Heart left ventricle (tissue), 16 donors: Measurements from ENCODE around the gene CACNG7. TPM values are rescaled to one million over a fixed set of nuclear protein-coding genes. Genes with fewer than 3 reads are reported as not detected.

Experiments used
- ATAC-seq, 4 donors: fragments of 200-7000 bp; cut with Tn5 transposase; one replicate each; pipeline ENCODE4 v1.9.1; 2020 to 2022; ENCODE audit warnings: moderate library complexity in 4 of 4, mild to moderate bottlenecking in 3 of 4, moderate number of reproducible peaks in 1 of 4
- DNase-seq, 5 donors: peaks; one replicate each; pipeline ENCODE4 v3.0.0-alpha.2; 2020
- H3K27ac ChIP-seq, 12 donors: fragments of 200-600 bp; sonication (generic) in 4 of 12; one replicate each; pipeline versions ENCODE4 v1.5.0 to v1.8.0; 2016 to 2022; ENCODE audit warnings: mild to moderate bottlenecking in 2 of 12
- H3K27me3 ChIP-seq, 9 donors: fragments of 200-600 bp; sonication (generic) in 2 of 9; one replicate each; pipeline versions ENCODE4 v1.5.1 to v1.8.0; 2016 to 2022; ENCODE audit warnings: mild to moderate bottlenecking in 3 of 9
- H3K36me3 ChIP-seq, 9 donors: fragments of 200-600 bp; sonication (generic) in 2 of 9; one replicate each; pipeline versions ENCODE4 v1.5.0 to v1.8.0; 2018 to 2022; ENCODE audit warnings: mild to moderate bottlenecking in 2 of 9
- H3K4me1 ChIP-seq, 12 donors: fragments of 200-600 bp; sonication (generic) in 4 of 12; one replicate each; pipeline versions ENCODE4 v1.5.0 to v1.8.0; 2016 to 2022; ENCODE audit warnings: mild to moderate bottlenecking in 3 of 12
- H3K4me3 ChIP-seq, 12 donors: fragments of 200-600 bp; sonication (generic) in 4 of 12; one replicate each; pipeline versions ENCODE4 v1.5.0 to v1.8.0; 2017 to 2022; ENCODE audit warnings: mild to moderate bottlenecking in 9 of 12, moderate library complexity in 4 of 12
- H3K9me3 ChIP-seq, 12 donors: fragments of 200-600 bp; sonication (generic) in 4 of 12; one replicate each; pipeline versions ENCODE4 v1.5.0 to v1.8.0; 2016 to 2022; ENCODE audit warnings: mild to moderate bottlenecking in 1 of 12
- POLR2A ChIP-seq, 2 donors: fragments of 450-650 bp; IDR thresholded peaks; one replicate each; pipeline ENCODE4 v1.6.1; 2017; ENCODE audit warnings: antibody characterized with exemption in 2 of 2, mild to moderate bottlenecking in 2 of 2, moderate library complexity in 2 of 2
- WGBS, 4 donors: extraction: QIAGEN DNeasy Blood & Tissue Kit in 2 of 4; methylation state at CpG; one replicate each; pipeline versions ENCODE4 v1.1.5 to v1.1.7; 2013 to 2018; 5-methylcytosine and 5-hydroxymethylcytosine counted together
- intact Hi-C, 10 donors: fragments of 100-400 bp; cut with DNase I; formaldehyde crosslinking; loops; one replicate each; pipeline versions ENCODE4 v1.11.1 to v1.14.2; 2022
- polyA plus RNA-seq, 2 donors: library from polyadenylated mRNA; stranded (reverse); fragments of 200-250 nt; gene quantifications; one replicate each; pipeline ENCODE4 v1.2.3, GENCODE V29; 2013
- total RNA-seq, 9 donors: library from RNA; depleted of rRNA in 2 of 9; stranded (reverse); fragments of >200 nt in 2 of 9; fragmentation: NEBNext Ultra II Directional in 3 of 9; extraction: Animal tissue kit (Norgen Biotek cat#: 25700) in 3 of 9; gene quantifications; one replicate each; pipeline versions ENCODE4 v1.1.0 to v1.2.4, GENCODE V29; 2016 to 2023
- TF ChIP-seq, protein P1 (sequence below), 12 donors: fragments of 200-600 bp; sonication (generic) in 4 of 12; IDR thresholded peaks; one replicate each; pipeline versions ENCODE4 v1.5.0 to v1.8.0; 2018 to 2022; ENCODE audit warnings: antibody characterized with exemption in 12 of 12, mild to moderate bottlenecking in 5 of 12
- donor health status: ischemic (EF 13 %, LVEDD 7.1; RV severe dilation, severe dysfunction).
- donor health status: healthy with polysubstance abuse.
- donor health status: DM: no; HTN: yes; CAD: no.
- donor health status: DM: no; HTN: no; CAD: no.
- donor health status: ischemic (EF 25% LVEDD 6.9; RV normal size, moderate dysfunction).
- donor health status: ischemic (EF 25% LVEDD 5.7; RV mildly dilated, moderate dysfunction).
- donor health status: healthy.
- donor health status: DM: yes; HTN: yes; CAD: no.
- donor health status: ischemic (EF 35%, LVEDD 5.7; RV mildly dilated, moderate dysfunction).
- donor health status: nonischemic (EF 11% LVEDD 7.7; RV severe dilation, severe dysfunction).
- donor health status: DM: yes; HTN: yes; CAD: no.
- donor health status: PGD.
- donor health status: ischemic (EF 29% LVEDD 5.4; RV normal size, mild dysfunction).
- donor health status: nonischemic (EF 23%, LVEDD 6.1; RV moderate dilation, normal function).

Gene CACNG7
- total and polyA plus RNA-seq, 11 donors, result not detected

DNA sequence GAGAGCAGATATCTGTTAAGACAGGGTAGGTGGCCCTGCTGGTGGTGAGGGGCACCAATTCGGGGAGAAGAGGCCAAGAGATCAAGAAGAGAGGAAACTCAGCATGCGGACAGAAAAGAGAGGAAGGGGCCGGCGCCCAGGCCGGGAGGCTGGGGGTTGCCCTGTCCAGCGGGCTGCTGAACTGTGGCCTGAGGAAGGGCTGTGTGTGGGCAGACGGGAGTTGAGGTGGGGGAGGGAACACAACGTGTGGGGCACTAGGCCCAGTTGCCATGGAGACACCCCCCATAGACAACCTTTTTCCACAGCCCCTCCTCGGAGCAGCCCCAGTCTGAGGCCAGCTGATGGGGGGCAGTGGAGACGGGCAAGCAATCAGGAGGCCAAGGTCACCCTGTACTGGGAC lies 51.1 kb downstream of the CACNG7 start:
- intact Hi-C loops, result no loop called here
- H3K27me3 ChIP-seq, result peaks cover 35 to 89% (median 64%) of the 10 kb centered on the region in 9 donors
- WGBS, 4 donors, result 3 to 10% (median 7%) methylated on average over 10 of the region's 10 CpGs
- DNase-seq, result no peak
- TF ChIP-seq, protein P1, sequence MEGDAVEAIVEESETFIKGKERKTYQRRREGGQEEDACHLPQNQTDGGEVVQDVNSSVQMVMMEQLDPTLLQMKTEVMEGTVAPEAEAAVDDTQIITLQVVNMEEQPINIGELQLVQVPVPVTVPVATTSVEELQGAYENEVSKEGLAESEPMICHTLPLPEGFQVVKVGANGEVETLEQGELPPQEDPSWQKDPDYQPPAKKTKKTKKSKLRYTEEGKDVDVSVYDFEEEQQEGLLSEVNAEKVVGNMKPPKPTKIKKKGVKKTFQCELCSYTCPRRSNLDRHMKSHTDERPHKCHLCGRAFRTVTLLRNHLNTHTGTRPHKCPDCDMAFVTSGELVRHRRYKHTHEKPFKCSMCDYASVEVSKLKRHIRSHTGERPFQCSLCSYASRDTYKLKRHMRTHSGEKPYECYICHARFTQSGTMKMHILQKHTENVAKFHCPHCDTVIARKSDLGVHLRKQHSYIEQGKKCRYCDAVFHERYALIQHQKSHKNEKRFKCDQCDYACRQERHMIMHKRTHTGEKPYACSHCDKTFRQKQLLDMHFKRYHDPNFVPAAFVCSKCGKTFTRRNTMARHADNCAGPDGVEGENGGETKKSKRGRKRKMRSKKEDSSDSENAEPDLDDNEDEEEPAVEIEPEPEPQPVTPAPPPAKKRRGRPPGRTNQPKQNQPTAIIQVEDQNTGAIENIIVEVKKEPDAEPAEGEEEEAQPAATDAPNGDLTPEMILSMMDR (IDR thresholded peaks at IDR 0.05), result no peak
- TF ChIP-seq POLR2A (IDR thresholded peaks at IDR 0.05), result no peak
- no peaks in the 10 kb centered on the region for H3K9me3 ChIP-seq
- no peak overlapping the region for H3K4me3 ChIP-seq
- no peak overlapping the region for H3K27ac ChIP-seq
- H3K36me3 ChIP-seq, result no peaks in the 10 kb centered on the region
- no peak for ATAC-seq
- H3K4me1 ChIP-seq, result peaks cover 0 to 7% (median 2%) of the 10 kb centered on the region in 12 donors

DNA sequence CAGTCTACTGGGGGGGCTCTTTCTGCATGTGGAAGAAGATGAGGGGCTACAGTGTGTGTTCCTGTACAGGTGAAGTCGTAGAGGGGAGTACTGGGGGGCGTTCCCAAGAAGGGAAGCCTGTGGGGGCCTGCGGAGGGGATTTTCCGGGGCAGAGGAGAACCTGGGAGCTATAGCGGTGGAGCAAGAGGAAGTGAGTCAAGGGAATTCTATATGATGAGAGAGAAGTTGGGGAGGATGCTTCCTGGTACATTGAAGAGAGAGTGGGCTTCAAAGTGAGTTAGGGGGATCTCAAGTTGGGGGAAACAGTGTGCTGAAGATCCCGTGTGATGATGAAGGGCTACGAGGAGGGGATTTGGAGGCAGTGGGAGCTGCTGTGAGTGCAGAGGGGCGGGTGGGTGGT lies 51.8 kb downstream of the CACNG7 start:
- ATAC-seq (no peak), DNase-seq (no peak)
- Histone ChIP-seq H3K4me3 (no peak overlapping the region), H3K36me3 (no peaks in the 10 kb centered on the region), H3K27ac (no peak overlapping the region), H3K4me1 (peaks cover 0 to 10% (median 2%) of the 10 kb centered on the region in 12 donors), H3K9me3 (no peaks in the 10 kb centered on the region), H3K27me3 (peaks cover 35 to 85% (median 60%) of the 10 kb centered on the region in 9 donors)
- TF ChIP-seq POLR2A (IDR thresholded peaks at IDR 0.05), result no peak
- TF ChIP-seq, protein P1 (IDR thresholded peaks at IDR 0.05), result no peak
- intact Hi-C loops, result no loop called here
- WGBS, 4 donors, result 5 to 9% (median 6%) methylated on average over 8 of the region's 8 CpGs

DNA sequence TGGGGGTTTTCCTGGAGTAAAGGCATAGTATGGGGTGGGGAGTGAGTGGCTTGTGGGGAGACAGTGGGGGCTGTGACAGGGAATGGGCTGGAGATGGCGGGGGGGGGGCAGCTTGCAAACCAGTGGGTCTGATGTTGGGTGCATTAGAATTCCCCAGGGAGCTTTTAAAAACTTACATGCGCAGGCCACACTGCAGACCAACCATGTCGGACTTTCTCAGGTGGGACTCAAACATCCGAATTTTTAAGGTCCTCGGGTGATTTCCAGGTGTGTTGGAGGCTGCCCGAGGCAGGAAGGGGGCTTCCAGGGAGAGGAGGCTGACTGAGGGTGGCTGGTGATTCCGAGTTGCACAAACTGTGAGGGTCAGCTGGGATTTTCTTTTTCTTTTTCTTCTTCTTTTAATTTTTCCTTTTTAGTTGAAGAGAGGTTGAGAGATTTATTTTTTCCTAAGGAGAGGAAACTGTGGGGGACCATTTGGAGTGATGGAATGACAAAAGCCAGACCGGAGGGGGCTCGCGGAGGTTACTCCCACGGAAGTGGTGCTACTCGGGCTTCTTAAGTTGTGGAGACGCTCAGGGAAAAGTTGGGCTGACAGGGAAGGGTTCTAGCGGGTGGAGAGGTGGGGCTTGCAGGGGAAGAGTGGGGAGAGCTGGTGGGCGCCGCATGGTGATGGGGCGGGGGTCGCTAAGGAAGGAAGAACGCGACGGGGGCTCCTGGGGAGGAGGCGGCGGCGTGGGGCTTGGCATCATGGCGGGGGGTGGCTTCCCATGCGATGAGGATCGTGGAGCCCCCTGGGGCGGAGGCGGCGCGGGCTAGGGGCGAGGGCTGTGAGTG lies 52.7 kb downstream of the CACNG7 start:
- H3K9me3 ChIP-seq, result no peaks in the 10 kb centered on the region
- H3K4me1 ChIP-seq, result peaks cover 0 to 10% (median 2%) of the 10 kb centered on the region in 12 donors
- intact Hi-C loops, result no loop called here
- TF ChIP-seq POLR2A (IDR thresholded peaks at IDR 0.05), result no peak
- TF ChIP-seq, protein P1 (IDR thresholded peaks at IDR 0.05), result no peak
- no peak overlapping the region for H3K4me3 ChIP-seq
- no peak overlapping the region for H3K27ac ChIP-seq
- no peak for ATAC-seq
- WGBS, 4 donors, result 2 to 4% (median 3%) methylated on average over 25 to 32 of the region's 32 CpGs
- DNase-seq, result no peak
- no peaks in the 10 kb centered on the region for H3K36me3 ChIP-seq
- peaks cover 35 to 77% (median 55%) of the 10 kb centered on the region in 9 donors for H3K27me3 ChIP-seq

DNA sequence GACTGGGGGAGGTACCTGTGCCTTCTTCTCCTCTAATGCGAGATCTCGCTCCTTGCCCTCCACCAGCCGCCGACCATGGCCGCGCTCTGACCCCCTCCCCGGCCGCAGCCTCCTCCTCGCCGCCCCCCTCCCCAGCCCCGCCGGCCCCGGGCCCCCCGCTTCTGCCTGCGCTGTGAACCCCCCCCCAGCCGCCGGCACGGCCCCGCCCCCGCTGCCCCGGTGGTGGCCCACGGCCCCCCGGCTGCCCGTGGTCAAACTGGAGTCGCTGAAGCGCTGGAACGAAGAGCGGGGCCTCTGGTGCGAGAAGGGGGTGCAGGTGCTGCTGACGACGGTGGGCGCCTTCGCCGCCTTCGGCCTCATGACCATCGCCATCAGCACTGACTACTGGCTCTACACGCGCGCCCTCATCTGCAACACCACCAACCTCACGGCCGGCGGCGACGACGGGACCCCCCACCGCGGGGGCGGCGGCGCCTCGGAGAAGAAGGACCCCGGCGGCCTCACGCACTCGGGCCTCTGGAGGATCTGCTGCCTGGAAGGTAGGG lies 53.9 kb downstream of the CACNG7 start, which contains the start of gene CACNG8:
TSS of gene CACNG8 (plus strand) at position 51 of the 545 bp plus-strand sequence.
- H3K4me3 ChIP-seq, result no peak within 1 kb of the TSS
- peaks cover 26 to 64% (median 43%) of the 10 kb centered on the region in 9 donors for H3K27me3 ChIP-seq
- no peak within 1 kb of the TSS for H3K27ac ChIP-seq
- DNase-seq, result no peak
- no peaks in the 10 kb centered on the region for H3K9me3 ChIP-seq
- H3K4me1 ChIP-seq, result peaks cover 0 to 10% (median 2%) of the 10 kb centered on the region in 12 donors
- intact Hi-C loops, result no loop called here
- WGBS, 4 donors, result 4 to 9% (median 6%) methylated on average over 7 to 55 of the region's 55 CpGs
- H3K36me3 ChIP-seq, result no peaks in the 10 kb centered on the region
- TF ChIP-seq POLR2A (IDR thresholded peaks at IDR 0.05), result no peak
- TF ChIP-seq, protein P1 (IDR thresholded peaks at IDR 0.05), result no peak
- ATAC-seq, result no peak
